HPDE6-E6E7 (cell line): ENCODE results near the gene MCRS1.

Experiments
- DNase-seq: peaks from one replicate; pipeline ENCODE4 v3.0.0; 2011; ENCODE audit warnings: missing footprints; ENCODE audit errors: extremely low spot score

Gene MCRS1

GRCh38 chr12:49555631-49556390 is 12.1 kb downstream of the MCRS1 start:
- no peak for DNase-seq

GRCh38 chr12:49554266-49554665 is 13.7 kb downstream of the MCRS1 start:
- DNase-seq = no peak

DNA sequence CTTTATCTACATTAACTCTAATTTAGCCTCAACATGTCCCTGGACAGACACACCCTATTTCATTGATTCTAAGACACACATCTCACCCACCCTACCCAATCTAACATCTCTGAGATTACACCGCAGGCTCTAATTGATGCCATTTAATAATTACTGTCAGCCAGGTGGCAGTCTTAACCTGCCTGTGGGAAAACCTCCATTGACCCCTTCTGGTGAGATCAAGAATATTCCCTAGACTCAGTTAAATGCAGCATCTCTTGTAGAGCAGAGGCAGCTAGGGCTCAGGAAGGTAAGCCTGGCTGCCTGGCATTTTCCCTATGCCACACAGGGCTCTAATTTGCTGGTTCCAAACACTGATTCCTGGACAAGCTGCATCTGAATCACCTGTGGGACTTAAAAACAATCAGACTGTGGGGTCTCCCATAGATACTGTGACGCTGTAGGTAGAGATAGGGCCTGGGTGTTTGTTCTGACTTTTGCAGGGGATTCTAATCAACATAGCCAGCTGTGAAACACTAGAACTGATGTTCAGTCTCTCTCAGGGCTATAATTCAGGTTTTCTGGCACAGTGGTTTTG is 14.3 kb downstream of the MCRS1 start:
- DNase-seq = peak; percentile 77

GRCh38 chr12:49552899-49553298 is 15.0 kb downstream of the MCRS1 start:
- no peak for DNase-seq

DNA sequence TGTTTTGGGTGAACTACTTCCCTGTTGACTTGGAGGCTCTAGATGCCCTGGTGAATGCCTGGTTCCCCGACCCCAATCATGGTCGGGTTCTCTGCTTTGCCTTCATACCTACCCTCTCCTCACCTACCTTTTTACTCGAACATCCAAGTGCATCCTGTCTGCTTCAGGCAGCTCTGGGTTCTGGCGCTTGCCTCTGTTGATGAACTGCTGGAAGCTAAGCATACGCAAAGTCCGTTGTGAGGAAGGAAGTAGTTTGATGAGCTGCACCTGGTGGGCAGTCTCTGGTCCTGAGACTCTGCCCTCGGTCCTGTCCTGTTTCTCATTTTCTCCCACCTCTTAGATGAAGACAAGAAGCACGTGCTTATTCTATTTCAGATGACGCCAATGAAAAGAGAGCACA is 15.5 kb downstream of the MCRS1 start:
- no peak for DNase-seq

- DNase-seq = no peak
These were observed 15.9 kb downstream of the MCRS1 start for GRCh38 chr12:49552014-49552413.

GRCh38 chr12:49550693-49551252 is 17.2 kb downstream of the MCRS1 start:
- DNase-seq = no peak

GRCh38 chr12:49549735-49550692 is 17.9 kb downstream of the MCRS1 start:
- DNase-seq = no peak

- DNase-seq = no peak
These were observed 18.9 kb downstream of the MCRS1 start for GRCh38 chr12:49548822-49549648.

DNA sequence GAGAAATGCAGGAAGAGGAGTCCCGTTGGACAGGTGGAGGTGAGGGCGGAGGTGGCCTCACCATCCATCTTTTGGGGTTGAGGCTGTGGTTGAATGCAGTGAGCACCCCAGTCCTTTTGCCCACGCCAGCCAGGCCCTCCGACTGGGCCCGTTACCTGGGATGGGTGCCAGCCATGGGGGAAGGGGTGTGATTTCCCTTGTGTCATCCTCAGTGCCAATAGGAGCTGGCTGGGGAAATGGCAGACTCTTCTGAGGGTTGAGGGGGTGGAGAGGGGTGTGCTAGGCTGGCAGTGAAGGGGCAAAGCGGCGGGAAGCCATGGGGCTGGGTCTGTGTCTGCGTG is 19.5 kb downstream of the MCRS1 start:
- DNase-seq = no peak

- DNase-seq = no peak
These were observed 20.8 kb downstream of the MCRS1 start for GRCh38 chr12:49547090-49547690.

- DNase-seq = no peak
These were observed 21.5 kb downstream of the MCRS1 start for GRCh38 chr12:49546481-49546880.

- no peak for DNase-seq
These were observed 22.1 kb downstream of the MCRS1 start for GRCh38 chr12:49545815-49546214.

- DNase-seq = no peak
These were observed 23.8 kb downstream of the MCRS1 start for GRCh38 chr12:49543914-49544815.

GRCh38 chr12:49543221-49543913 is 24.6 kb downstream of the MCRS1 start:
- no peak for DNase-seq

DNA sequence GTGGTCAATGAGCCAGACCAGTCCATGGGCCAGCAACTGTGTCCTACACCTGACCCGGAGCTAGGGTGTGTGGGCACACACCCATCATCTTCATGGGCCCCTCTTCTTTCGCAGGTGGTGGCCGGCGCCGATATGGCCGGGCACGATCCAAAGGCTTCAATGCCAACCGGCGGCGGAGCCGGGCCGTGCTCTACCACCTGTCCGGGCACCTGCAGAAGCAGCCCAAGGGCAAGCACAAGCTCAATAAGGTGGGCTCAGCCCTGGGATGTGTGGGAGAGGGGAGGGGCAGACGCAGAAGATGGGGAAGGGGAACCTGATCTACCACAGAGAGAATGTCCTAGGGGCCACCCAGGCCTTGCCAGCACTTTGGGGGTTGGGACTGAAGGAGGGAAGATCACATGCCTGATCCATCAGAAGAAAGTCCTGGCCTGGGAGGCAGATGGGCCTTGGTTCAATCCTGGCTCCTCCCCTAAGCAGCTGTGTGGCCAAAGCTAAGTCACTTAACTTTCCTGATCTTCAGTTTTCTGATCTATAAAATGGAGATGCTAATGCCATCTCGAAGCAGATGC is 25.3 kb downstream of the MCRS1 start:
- no peak for DNase-seq

- DNase-seq = no peak
These were observed 25.9 kb downstream of the MCRS1 start for GRCh38 chr12:49541911-49542505.

- DNase-seq = no peak
These were observed 26.6 kb downstream of the MCRS1 start for GRCh38 chr12:49541140-49541861.
